ENCODE data around the gene ALDOA. TPM values are rescaled to one million over a fixed set of nuclear protein-coding genes. Genes with fewer than 3 reads are reported as not detected.
A peak's percentile ranks its signal among the peaks of the same experiment; 100 is the strongest.

Gene ALDOA
- total and polyA plus RNA-seq, 9 of the 15 experiments (the other 6 are each of a cell fraction or from before 2014, with no cell fraction given): 311 to 2,224 (median 1,293) TPM

GRCh38 chr16:30075503-30076275 lies 10.1 kb downstream of the ALDOA start, which contains the start of gene PPP4C (continued):
- TF ChIP-seq ELF4 (CRISPR knock-in tag; IDR thresholded peaks at IDR 0.05) (peak; percentile 42; the same call in 1 of the 2 replicates), SMARCE1 (IDR thresholded peaks at IDR 0.05) (no peak), CREB3L1 (IDR thresholded peaks at IDR 0.05; ENCODE audit: borderline replicate concordance, low read depth) (peak; percentile 70), ETV5 (CRISPR knock-in tag; IDR thresholded peaks at IDR 0.05; ENCODE audit: low read depth) (peak; percentile 84), ZNF398 (CRISPR knock-in tag; IDR thresholded peaks at IDR 0.05) (no peak), ZNF830 (CRISPR knock-in tag; IDR thresholded peaks at IDR 0.05) (peak; percentile 84; the same call in 1 of the 2 replicates), SUPT5H (IDR thresholded peaks at IDR 0.05) (peak; percentile 97), GMEB1 (CRISPR knock-in tag; IDR thresholded peaks at IDR 0.05) (peak; percentile 20; the same call in 1 of the 2 replicates), NFIX (CRISPR knock-in tag; IDR thresholded peaks at IDR 0.05; ENCODE audit: low read depth) (no peak), MNT (conservative IDR thresholded peaks at IDR 0.05) (peak; percentile 65 to 78), THAP12 (CRISPR knock-in tag; IDR thresholded peaks at IDR 0.05) (peak; percentile 56; the same call in 1 of the 2 replicates)

Data from K562 (cell line).